ENCODE measurements around the gene PPP1R9B. TPM values are rescaled to one million over a fixed set of nuclear protein-coding genes. Genes with fewer than 3 reads are reported as not detected.

PPP1R9B gene
- total and polyA plus RNA-seq, 4 experiments from 2014 or later: 0.48 to 99.7 (median 49.9) TPM

GRCh38 chr17:50172130-50172529 is 21.7 kb upstream of the PPP1R9B start:
- no peak overlapping the region for H3K27ac ChIP-seq (ENCODE audit: low read depth, low read length)
- H3K27me3 ChIP-seq (ENCODE audit: insufficient read depth, low read length): no peaks in the 10 kb centered on the region
- ChIA-PET CTCF (ENCODE audit: partially characterized antibody) (interaction anchor here (1.5 to 5.3 kb wide), 3 partner anchors 11 to 78 kb away, joined by 4 to 38 read pairs (median 19); no protein-coding TSS in a partner anchor), POLR2A (ENCODE audit: partially characterized antibody) (no interaction called here)
- peaks cover 10 to 15% (median 11%) of the 10 kb centered on the region in 4 donors for H3K4me1 Mint-ChIP-seq
- H3K9me3 ChIP-seq (ENCODE audit: control insufficient read depth in 1 of 2, low read length in 2 of 2): no peaks in the 10 kb centered on the region
- peaks cover 10% of the 10 kb centered on the region for H3K4me1 ChIP-seq (ENCODE audit: insufficient read depth, low read length)
- H3K27ac Mint-ChIP-seq: peak overlapping the region in 1 of 7 donors; percentile 43
- peaks cover 0 to 3% (median 0%) of the 10 kb centered on the region in 8 donors for H3K9me3 Mint-ChIP-seq
- no peaks in the 10 kb centered on the region for H3K36me3 ChIP-seq (ENCODE audit: insufficient read depth, low read length)
- no peak overlapping the region for H3K4me3 Mint-ChIP-seq
- H3K27me3 Mint-ChIP-seq: peaks cover 2 to 3% of the 10 kb centered on the region in 2 donors
- DNase-seq: no peak
- H3K36me3 Mint-ChIP-seq: peaks cover 0 to 3% of the 10 kb centered on the region in 2 donors
- intact Hi-C loops (cut with micrococcal nuclease): no loop called here
- H3K4me3 ChIP-seq (ENCODE audit: low read length in 2 of 2): no peak overlapping the region

DNA sequence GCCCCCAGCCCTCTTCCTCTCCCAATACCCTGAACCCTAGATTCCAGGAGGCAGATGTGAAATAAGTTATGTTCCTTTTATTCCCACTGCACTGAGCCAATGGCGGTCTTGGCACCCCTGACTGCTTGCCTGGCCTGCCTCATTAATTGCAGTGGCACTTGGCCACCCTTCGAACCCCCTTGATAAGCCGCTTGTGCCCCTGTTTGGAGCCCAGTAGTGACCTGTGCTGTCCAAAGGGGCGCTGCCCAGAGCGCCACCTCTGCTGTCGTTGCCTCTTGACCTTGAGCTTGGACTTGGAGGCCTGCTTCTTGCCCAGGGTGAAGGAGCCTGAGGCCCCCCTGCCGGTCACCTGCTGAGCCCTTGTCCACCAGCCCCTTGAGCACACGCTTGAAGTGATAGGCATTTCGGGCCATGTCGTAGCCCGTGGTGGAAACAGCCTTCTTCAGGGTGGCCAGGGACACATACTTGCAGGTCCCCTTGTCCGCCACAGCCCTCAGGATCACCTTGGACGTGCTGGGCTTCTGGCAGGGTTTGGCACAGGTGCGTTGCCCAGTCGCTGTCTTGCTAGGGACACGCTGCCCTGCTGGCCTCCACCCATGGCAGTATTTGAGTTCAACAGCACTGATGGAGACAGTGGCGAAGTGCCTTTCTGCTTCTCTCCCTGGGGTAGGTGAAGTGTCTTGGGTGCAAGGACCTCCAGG is 21.0 kb upstream of the PPP1R9B start:
- peaks cover 0 to 3% (median 0%) of the 10 kb centered on the region in 8 donors for H3K9me3 Mint-ChIP-seq
- ChIA-PET CTCF (ENCODE audit: partially characterized antibody) (interaction anchor here (3.7 to 5.3 kb wide), 2 partner anchors 10 to 32 kb away, joined by 19 to 38 read pairs; no protein-coding TSS in a partner anchor), POLR2A (ENCODE audit: partially characterized antibody) (no interaction called here)
- H3K27me3 Mint-ChIP-seq: peaks cover 2 to 3% of the 10 kb centered on the region in 2 donors
- intact Hi-C loops (cut with micrococcal nuclease): no loop called here
- H3K4me1 Mint-ChIP-seq: peaks cover 10 to 15% (median 11%) of the 10 kb centered on the region in 4 donors
- no peaks in the 10 kb centered on the region for H3K36me3 ChIP-seq (ENCODE audit: insufficient read depth, low read length)
- H3K27ac Mint-ChIP-seq: peak overlapping the region in 2 of 7 donors; percentile 57 to 80
- H3K4me3 ChIP-seq (ENCODE audit: low read length in 2 of 2): no peak overlapping the region
- no peaks in the 10 kb centered on the region for H3K9me3 ChIP-seq (ENCODE audit: control insufficient read depth in 1 of 2, low read length in 2 of 2)
- no peak overlapping the region for H3K27ac ChIP-seq (ENCODE audit: low read depth, low read length)
- H3K27me3 ChIP-seq (ENCODE audit: insufficient read depth, low read length): no peaks in the 10 kb centered on the region
- no peak for DNase-seq
- peaks cover 10% of the 10 kb centered on the region for H3K4me1 ChIP-seq (ENCODE audit: insufficient read depth, low read length)
- H3K4me3 Mint-ChIP-seq: no peak overlapping the region
- H3K36me3 Mint-ChIP-seq: peaks cover 0 to 3% of the 10 kb centered on the region in 2 donors

- H3K27ac Mint-ChIP-seq: peak overlapping the region in 3 of 7 donors; percentile 57 to 85 (median 80)
- H3K27me3 Mint-ChIP-seq: peaks cover 2 to 3% of the 10 kb centered on the region in 2 donors
- Histone ChIP-seq H3K27me3 (ENCODE audit: insufficient read depth, low read length) (no peaks in the 10 kb centered on the region), H3K27ac (ENCODE audit: low read depth, low read length) (no peak overlapping the region), H3K4me1 (ENCODE audit: insufficient read depth, low read length) (peaks cover 10% of the 10 kb centered on the region), H3K36me3 (ENCODE audit: insufficient read depth, low read length) (no peaks in the 10 kb centered on the region), H3K9me3 (ENCODE audit: control insufficient read depth in 1 of 2, low read length in 2 of 2) (no peaks in the 10 kb centered on the region), H3K4me3 (ENCODE audit: low read length in 2 of 2) (no peak overlapping the region)
- peaks cover 0 to 3% (median 0%) of the 10 kb centered on the region in 8 donors for H3K9me3 Mint-ChIP-seq
- intact Hi-C loops (cut with micrococcal nuclease): no loop called here
- peaks cover 10 to 15% (median 11%) of the 10 kb centered on the region in 4 donors for H3K4me1 Mint-ChIP-seq
- H3K4me3 Mint-ChIP-seq: no peak overlapping the region
- peaks cover 0 to 3% of the 10 kb centered on the region in 2 donors for H3K36me3 Mint-ChIP-seq
- DNase-seq: no peak
- ChIA-PET POLR2A (ENCODE audit: partially characterized antibody) (interaction anchor here (0.9 kb wide), 1 partner anchor 34 kb away, joined by 3 read pairs; no protein-coding TSS in a partner anchor), CTCF (ENCODE audit: partially characterized antibody) (interaction anchor here (0.8 to 5.3 kb wide), 6 partner anchors 10 to 127 kb away, joined by 4 to 38 read pairs (median 12); no protein-coding TSS in a partner anchor)
Observed at GRCh38 chr17:50170662-50171370, 20.3 kb upstream of the PPP1R9B start.

- ChIA-PET CTCF (ENCODE audit: partially characterized antibody) (interaction anchor here (0.6 to 5.3 kb wide), 24 partner anchors 8 to 1114 kb away, joined by 3 to 38 read pairs (median 5); no protein-coding TSS in a partner anchor), POLR2A (ENCODE audit: partially characterized antibody) (interaction anchor here (0.6 to 2.4 kb wide), 7 partner anchors 9 to 76 kb away, joined by 3 to 7 read pairs (median 3); no protein-coding TSS in a partner anchor)
- peaks cover 0 to 3% (median 0%) of the 10 kb centered on the region in 8 donors for H3K9me3 Mint-ChIP-seq
- Histone ChIP-seq H3K27me3 (ENCODE audit: insufficient read depth, low read length) (no peaks in the 10 kb centered on the region), H3K36me3 (ENCODE audit: insufficient read depth, low read length) (no peaks in the 10 kb centered on the region), H3K4me3 (ENCODE audit: low read length in 2 of 2) (no peak overlapping the region), H3K4me1 (ENCODE audit: insufficient read depth, low read length) (peaks cover 10% of the 10 kb centered on the region), H3K9me3 (ENCODE audit: control insufficient read depth in 1 of 2, low read length in 2 of 2) (no peaks in the 10 kb centered on the region), H3K27ac (ENCODE audit: low read depth, low read length) (no peak overlapping the region)
- H3K4me1 Mint-ChIP-seq: peaks cover 10 to 19% (median 11%) of the 10 kb centered on the region in 4 donors
- peak overlapping the region in 1 of 7 donors; percentile 85 for H3K27ac Mint-ChIP-seq
- intact Hi-C loops (cut with micrococcal nuclease): loop anchor here (1.0 kb wide), 1 partner anchor 28 kb away; no protein-coding TSS in a partner anchor
- no peak overlapping the region for H3K4me3 Mint-ChIP-seq
- no peak for DNase-seq
- peaks cover 0 to 3% of the 10 kb centered on the region in 2 donors for H3K36me3 Mint-ChIP-seq
- H3K27me3 Mint-ChIP-seq: peaks cover 2 to 3% of the 10 kb centered on the region in 2 donors
Observed at GRCh38 chr17:50169881-50170459, 19.5 kb upstream of the PPP1R9B start.

DNA sequence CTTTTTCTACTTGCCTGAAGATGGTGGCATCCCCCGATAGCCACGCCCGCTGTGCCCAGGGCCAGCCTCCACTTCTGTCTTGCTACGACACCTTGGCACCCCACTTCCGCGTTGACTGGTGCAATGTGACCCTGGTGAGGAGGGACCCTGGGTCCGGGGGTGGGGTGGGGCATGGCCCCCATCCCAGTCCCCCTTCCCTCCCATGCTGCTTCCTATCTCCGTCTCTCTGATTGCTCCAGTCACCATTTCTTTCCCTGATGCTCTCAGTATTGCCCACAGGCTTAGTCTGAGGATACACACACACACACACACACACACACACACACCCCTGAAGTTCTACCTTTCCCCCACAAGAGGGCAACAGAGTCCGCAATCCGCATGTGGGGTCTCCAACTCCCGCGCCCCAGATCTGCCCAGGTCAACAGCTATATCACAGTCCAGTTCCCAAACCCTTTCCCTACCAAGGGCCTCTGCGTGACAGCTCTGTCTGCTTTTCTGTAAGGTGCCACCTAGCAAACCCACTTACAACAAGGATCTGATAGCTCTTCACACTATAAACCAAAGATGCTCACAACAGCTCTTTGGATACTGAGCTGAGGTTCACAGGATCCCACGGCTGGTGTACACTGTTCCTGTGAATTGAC is 18.8 kb upstream of the PPP1R9B start:
- DNase-seq: peak; percentile 71 to 81 (median 72)
- ChIA-PET POLR2A (ENCODE audit: partially characterized antibody) (interaction anchor here (0.6 to 2.4 kb wide), 6 partner anchors 9 to 75 kb away, joined by 3 to 7 read pairs (median 4); no protein-coding TSS in a partner anchor), CTCF (ENCODE audit: partially characterized antibody) (interaction anchor here (0.6 to 5.3 kb wide), 22 partner anchors 8 to 172 kb away, joined by 3 to 38 read pairs (median 5); no protein-coding TSS in a partner anchor)
- peaks cover 10 to 19% (median 11%) of the 10 kb centered on the region in 4 donors for H3K4me1 Mint-ChIP-seq
- intact Hi-C loops (cut with micrococcal nuclease): loop anchor here (1.0 kb wide), 1 partner anchor 29 kb away; no protein-coding TSS in a partner anchor
- H3K36me3 Mint-ChIP-seq: peaks cover 0 to 3% of the 10 kb centered on the region in 2 donors
- peaks cover 10% of the 10 kb centered on the region for H3K4me1 ChIP-seq (ENCODE audit: insufficient read depth, low read length)
- peak overlapping the region in 1 of 2 donors; percentile 35 for H3K4me3 ChIP-seq (ENCODE audit: low read length in 2 of 2)
- H3K4me3 Mint-ChIP-seq: peak overlapping the region; percentile 25 to 87 (median 65)
- no peak overlapping the region for H3K27ac ChIP-seq (ENCODE audit: low read depth, low read length)
- no peaks in the 10 kb centered on the region for H3K9me3 ChIP-seq (ENCODE audit: control insufficient read depth in 1 of 2, low read length in 2 of 2)
- H3K9me3 Mint-ChIP-seq: peaks cover 0 to 3% (median 0%) of the 10 kb centered on the region in 8 donors
- H3K27me3 Mint-ChIP-seq: peaks cover 2 to 3% of the 10 kb centered on the region in 2 donors
- no peaks in the 10 kb centered on the region for H3K36me3 ChIP-seq (ENCODE audit: insufficient read depth, low read length)
- H3K27me3 ChIP-seq (ENCODE audit: insufficient read depth, low read length): no peaks in the 10 kb centered on the region
- H3K27ac Mint-ChIP-seq: peak overlapping the region; percentile 37 to 89 (median 81)

DNA sequence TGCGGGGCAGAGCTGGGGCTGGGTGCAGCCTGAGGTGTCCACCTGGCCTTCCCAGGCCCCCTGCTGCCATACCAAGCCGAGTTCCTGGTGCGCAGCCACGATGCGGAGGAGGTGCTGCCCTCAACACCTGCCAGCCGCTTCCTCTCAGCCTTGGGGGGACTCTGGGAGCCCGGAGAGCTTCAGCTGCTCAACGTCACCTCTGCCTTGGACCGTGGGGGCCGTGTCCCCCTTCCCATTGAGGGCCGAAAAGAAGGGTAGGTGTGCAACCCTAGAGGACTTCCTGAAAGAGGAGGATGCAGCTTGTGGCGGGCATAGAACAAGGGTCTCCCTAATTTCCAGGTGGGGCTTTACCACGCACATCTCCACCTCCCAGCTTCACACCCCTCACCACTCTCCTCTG is 17.8 kb upstream of the PPP1R9B start:
- H3K27ac Mint-ChIP-seq: peak overlapping the region in 5 of 7 donors; percentile 74 to 89 (median 85)
- Histone ChIP-seq H3K4me3 (ENCODE audit: low read length in 2 of 2) (no peak overlapping the region), H3K4me1 (ENCODE audit: insufficient read depth, low read length) (peaks cover 10% of the 10 kb centered on the region), H3K9me3 (ENCODE audit: control insufficient read depth in 1 of 2, low read length in 2 of 2) (no peaks in the 10 kb centered on the region), H3K27ac (ENCODE audit: low read depth, low read length) (no peak overlapping the region), H3K27me3 (ENCODE audit: insufficient read depth, low read length) (no peaks in the 10 kb centered on the region), H3K36me3 (ENCODE audit: insufficient read depth, low read length) (no peaks in the 10 kb centered on the region)
- DNase-seq: no peak
- H3K9me3 Mint-ChIP-seq: peaks cover 0 to 3% (median 0%) of the 10 kb centered on the region in 8 donors
- H3K4me1 Mint-ChIP-seq: peaks cover 10 to 24% (median 11%) of the 10 kb centered on the region in 4 donors
- peaks cover 2 to 3% of the 10 kb centered on the region in 2 donors for H3K27me3 Mint-ChIP-seq
- intact Hi-C loops (cut with micrococcal nuclease): no loop called here
- ChIA-PET POLR2A (ENCODE audit: partially characterized antibody) (interaction anchor here (2.4 kb wide), 1 partner anchor 19 kb away, joined by 7 read pairs; no protein-coding TSS in a partner anchor), CTCF (ENCODE audit: partially characterized antibody) (interaction anchor here (1.0 to 3.3 kb wide), 7 partner anchors 10 to 129 kb away, joined by 3 to 28 read pairs (median 10); no protein-coding TSS in a partner anchor)
- H3K36me3 Mint-ChIP-seq: peaks cover 0 to 3% of the 10 kb centered on the region in 2 donors
- peak overlapping the region in 2 of 8 donors; percentile 74 to 76 for H3K4me3 Mint-ChIP-seq

All from CD4-positive, alpha-beta memory T cell (primary cell).